GM19324 (cell line): ENCODE data around the gene CDKN2AIP.
"Not testable (repeated sequence)": the region's sequence is repeated elsewhere in the genome, so short reads cannot be mapped to it uniquely, and the experiment has no call there.

ENCODE experiments used
- ATAC-seq: cut with Tn5 transposase; IDR thresholded peaks from one replicate; pipeline ENCODE4 v1.9.1; 2021; ENCODE audit warnings: mild to moderate bottlenecking, moderate library complexity; ENCODE audit not compliant: unreplicated experiment, low FRiP score

Gene CDKN2AIP

DNA sequence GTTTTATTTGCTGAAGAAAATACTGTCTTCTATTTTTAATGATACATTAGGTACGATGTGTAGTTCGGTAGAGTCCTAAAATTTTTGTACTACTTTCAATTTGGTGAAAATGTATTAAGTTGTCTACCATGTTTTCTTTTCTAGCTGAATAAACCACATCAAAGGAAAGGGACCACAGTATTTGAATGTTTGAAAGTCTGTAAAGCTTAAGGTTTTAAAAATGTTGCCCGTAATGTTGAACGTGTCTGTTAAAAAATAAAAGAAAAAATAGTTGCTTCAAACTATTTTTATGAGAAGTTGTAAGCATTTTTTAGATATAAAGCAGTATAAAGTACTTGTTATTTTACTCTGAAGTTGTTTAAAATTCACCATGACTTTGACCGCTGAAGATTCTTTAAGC lies 3.2 kb downstream of the CDKN2AIP start:
- ATAC-seq: no peak

DNA sequence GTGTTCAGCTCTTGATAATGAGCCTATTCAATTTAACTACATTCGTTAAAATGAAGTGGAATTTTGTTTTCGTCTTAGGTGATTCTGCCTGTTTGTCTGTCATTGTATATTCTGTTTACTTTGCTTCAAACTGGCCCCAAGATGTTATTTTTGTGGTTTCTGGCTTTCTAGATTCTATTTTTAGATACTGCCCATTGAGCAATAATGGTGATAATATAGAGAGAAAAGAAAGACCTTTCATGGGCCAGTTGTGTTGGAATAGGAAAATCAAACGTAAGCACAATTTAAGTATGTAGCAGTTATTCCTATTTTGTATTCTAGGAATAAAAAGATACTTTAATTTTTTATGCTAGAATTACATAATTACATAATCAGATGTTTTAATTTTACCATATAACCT lies 4.0 kb downstream of the CDKN2AIP start:
- no peak for ATAC-seq

DNA sequence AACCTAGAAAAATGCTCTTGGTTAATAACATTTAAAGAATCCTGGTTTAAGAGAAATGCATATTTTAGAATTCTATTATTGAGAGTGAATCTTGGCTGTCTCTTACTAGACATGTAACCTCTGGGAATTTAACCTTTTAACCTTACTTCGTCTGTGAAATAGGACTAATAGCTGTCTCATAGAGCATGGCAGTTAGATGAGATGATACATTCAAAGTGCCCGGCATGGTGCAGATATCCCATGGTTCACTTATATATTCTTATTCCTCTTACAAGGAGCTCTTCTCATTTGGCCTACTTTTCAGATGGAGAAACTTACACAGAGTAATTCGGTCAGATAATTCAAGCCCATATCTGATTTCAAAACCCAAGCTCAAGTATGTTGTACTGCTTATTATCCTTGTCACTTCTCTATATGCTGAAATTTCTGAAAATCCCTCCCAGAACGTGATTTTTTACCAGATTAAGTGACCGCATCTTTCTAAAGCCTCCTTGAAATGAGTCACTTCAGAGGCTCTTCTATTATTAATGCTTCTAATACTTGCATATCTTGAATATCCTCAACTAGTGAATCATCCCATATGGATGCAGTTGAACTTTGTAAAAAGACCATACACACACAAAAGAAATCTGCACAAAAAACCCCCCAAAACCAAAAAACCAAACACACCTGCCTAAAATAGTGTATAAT lies 4.9 kb downstream of the CDKN2AIP start:
- no peak for ATAC-seq

DNA sequence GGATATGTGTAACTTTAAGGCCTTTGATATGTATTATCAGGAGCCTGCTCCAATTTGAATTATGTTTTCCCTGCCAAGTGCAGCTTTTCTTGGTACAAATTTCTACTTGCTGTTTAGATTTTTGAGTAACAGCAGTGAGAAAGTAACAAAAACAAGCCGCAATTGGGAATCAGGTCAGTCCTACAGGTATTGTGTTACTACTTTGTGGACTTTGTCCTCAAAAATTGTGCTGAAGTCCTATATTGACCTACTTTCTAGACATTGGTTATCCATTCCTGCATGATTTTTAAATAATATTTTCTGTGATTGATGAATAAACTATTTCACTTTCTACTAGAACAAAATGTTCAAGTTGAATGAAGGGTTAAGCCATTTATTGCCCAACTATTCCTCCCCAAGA lies 5.7 kb downstream of the CDKN2AIP start:
- no peak for ATAC-seq

DNA sequence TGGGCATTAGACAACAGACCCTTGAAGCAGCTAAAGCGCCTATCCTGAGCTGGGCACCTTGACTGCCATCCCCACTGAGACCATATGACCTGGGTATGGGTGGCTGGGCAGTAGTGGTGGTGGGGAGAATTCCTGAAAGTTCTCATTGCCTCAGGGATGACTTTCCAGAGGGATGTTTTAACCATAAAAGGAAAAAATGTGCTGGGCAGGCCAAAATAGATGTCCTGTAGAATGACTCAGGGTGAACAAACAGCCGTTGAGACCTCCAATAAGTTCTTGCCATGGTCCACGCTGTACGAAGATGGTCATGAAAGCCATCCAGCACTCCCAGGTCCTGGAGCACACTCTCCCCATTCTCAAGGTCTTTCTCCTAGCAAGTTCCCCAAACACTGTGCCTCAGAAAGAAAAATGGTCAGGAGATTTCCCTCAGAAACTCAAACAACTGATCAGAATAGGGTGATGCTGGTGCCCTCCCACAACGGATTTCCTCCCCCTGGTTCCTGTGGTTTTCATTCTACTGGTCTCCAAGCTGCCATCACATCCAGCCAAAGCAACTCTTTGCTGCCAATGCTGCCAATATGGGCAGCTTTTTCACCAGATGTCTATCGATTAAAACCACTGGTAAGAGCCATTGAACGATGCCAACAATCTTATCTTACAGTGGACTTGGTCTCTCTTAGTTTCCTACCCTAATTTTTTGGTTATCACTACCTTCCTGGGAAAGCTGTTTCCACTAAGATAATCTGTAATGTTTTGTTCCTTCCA lies 11.2 kb downstream of the CDKN2AIP start:
- no peak for ATAC-seq

DNA sequence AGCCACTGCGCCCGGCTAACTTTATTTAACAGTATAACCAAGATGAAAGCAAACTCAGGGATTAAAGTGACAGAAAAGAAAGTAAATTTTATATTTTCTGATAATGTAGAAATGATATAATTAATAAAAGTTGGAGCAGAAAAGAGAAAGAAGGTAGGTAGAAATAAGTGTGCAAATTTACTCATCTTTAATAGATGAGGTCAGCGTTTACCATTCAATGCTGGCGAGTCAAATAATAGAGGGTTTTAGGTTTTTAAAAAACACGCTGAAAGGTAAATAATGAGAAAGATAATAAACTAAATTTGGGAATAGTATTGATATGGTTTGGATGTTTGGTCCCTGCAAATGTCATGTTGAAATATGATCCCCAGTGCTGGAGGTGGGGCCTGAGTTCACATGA lies 13.6 kb downstream of the CDKN2AIP start:
- ATAC-seq: no peak

DNA sequence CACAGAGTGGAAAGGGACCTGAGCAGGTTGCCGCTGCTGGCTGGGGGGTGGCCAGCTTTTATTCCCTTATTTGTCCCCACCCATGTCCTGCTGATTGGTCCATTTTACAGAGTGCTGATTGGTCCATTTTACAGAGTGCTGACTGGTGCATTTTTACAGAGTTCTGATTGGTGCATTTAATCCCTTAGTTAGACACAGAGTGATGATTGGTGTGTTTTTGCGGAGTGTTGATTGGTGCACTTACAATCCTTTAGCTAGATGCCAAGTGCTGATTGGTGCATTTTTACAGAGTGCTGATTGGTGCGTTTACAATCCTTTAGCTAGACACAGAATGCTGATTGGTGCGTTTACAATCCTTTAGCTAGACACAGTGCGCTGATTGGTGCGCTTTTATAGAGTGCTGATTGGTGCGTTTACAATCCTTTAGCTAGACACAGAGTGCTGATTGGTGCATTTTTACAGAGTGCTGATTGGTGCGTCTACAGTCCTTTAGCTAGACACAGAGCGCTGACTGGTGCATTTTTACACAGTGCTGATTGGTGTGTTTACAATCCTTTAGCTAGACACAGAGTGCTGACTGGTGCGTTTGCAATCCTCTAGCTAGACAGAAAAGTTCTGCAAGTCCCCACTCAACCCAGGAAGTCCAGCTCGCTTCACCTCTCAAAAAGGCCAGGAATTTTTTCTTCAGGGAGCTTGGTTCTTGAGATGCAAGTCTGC lies 19.6 kb downstream of the CDKN2AIP start:
- ATAC-seq: not testable (repeated sequence)

DNA sequence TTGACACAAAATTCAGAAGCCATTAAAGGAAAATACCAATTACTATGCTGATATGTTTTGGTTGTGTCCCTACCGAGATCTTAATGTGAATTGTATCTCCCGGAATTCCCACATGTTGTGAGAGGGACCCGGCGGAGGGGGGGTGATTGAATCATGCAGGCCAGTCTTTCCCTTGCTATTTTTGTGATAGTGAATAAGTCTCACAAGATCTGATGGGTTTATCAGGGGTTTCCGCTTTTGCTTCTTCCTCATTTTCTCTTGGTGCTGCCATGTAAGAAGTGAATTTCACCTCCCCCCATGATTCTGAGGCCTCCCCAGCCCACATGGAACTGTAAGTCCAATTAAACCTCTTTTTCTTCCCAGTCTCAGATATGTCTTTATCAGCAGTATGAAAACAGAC lies 21.4 kb downstream of the CDKN2AIP start:
- not testable (repeated sequence) for ATAC-seq

DNA sequence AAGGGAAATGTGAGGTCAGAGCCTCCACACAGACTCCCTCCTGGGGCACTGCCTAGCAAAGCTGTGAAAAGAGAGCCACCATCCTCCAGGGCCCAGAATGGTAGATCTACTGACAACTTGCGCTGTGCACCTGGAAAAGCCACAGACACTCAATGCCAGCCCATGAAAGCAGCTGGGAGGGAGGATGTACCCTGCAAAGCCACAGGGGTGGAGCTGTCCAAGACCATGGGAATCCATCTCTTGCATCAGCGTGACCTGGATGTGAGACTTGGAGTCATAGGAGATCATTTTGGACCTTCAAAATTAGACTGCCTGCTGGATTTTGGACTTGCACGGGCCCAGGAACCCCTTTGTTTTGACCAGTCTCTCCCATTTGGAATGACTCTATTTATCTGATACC lies 22.8 kb downstream of the CDKN2AIP start:
- no peak for ATAC-seq

DNA sequence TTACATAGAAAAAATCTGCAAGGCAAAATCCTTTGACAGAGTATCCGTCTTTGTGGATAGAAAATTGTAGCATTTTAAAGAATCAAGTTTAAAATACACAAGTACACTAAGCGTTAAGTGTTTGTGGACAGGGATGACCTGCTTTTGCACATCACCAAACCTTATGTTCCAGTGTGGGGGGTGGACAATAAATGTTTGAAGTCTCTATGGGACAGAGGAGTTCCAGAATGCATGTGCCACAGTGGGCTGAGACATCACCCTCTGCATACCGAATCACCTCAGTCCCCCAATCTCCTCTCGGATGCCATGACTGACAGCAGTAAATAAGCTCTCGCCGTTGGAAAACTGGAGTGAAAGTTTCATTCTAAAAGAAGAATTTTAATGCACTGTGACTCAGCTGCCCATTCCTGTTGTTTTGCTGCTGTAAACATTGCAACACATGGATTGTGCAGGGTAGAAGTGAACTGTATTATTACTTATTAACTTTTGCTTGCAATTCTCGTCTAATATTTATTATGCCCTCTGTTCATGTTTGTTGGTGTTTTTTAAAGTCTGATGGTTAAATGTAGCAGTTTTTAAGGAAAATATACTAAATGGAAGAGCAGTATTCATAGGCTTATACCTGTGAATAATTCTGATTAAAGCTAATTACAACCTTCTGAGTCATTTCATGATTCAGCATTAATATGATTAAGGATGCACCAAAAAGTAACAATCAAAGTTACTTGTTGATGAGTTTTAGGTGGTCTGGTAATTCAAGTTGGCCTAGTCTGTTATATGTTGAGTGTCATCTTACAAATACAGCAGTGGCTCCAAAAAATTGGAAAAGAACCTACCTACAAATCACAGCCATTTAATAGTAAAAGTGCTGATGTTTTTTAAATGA lies 24.0 kb downstream of the CDKN2AIP start:
- ATAC-seq: no peak

DNA sequence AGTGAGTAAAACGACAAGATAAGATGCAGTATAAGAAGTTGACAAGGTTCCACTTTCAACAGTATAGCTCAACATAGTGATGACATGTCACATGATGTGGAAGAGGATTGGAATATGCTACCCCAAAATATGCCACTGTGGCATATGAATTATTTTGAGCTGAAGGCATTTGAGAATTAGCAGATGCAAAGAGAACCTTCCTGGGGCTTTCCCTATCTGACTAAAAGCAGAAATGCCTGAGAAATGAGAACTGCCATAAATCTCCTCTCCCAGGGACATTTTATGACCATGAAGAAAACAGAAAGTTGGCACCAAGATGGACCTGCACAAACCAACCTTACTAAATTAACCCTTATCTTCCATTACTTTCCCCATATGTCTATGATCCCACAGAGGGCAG lies 24.8 kb downstream of the CDKN2AIP start:
- no peak for ATAC-seq

DNA sequence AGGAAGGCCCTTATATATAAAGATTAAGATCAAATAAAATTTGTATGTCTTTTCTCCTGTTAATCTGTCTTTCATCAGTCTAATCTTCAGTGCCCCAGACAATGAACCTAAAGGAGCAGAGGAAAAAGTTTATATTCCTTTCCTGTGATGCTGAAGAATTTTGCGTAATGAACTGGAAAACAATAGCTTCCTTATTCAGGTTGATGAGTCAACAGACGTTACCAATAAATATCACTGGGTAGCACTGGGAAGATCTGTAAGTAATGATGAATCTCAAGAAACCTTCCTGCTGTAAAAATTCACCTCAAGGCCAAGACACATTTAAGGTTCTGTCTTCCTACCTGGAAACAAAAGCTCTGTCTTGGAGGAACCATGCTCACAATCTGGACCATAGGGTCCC lies 25.5 kb downstream of the CDKN2AIP start:
- ATAC-seq: no peak

DNA sequence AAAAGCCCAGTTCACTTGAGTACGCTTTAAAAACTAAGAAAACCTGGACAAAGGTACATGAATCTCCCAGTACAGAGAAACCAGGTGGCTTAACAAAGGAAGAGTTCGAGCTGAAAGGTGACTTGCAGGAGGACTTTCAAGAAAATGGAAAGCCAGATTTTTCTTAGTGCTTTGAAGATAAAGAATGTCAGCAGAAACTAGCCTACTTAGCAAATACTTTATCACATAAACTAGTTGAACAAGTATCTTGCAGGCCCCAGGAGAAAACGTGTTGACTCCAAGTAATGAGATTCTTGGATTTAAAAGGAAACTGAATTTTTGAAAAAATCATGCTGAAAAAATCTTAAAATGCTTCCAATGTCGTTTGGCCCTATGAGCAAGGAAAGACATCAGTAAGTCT lies 26.4 kb downstream of the CDKN2AIP start:
- ATAC-seq: no peak

DNA sequence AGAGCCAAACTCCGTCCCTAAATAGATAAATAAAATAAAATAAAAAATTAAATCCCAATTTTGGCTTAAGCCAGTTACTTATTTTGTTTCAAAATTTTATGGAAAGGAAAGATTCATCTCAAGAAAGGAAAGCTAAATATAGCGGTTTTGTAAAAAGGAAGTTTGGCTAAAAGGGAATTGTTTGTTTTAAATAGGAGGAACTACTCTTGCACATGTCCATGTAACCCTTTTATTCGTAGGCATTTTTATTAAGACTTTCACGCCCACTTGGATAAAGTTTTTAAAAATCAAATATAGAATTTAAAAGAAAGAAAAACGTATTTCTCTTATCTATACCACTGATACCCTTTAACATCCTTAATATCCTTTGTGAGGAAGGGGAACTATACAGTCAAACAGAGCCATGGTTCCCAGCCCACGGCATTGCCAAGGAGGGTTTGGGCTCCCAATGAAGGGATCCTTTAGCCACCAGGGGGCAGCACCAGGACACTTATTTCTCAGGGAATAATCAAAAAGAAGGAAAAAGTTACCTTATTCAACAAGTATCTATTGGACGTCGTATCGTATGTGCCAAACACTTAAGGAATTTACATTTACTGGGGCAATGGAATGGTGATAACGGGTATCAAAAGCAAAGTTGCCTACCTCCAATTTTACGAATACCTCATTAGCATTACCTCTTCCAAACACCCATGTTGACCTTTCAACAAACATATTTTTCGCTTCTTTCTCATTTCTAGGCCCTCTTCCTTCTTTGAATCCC lies 27.7 kb downstream of the CDKN2AIP start:
- no peak for ATAC-seq

DNA sequence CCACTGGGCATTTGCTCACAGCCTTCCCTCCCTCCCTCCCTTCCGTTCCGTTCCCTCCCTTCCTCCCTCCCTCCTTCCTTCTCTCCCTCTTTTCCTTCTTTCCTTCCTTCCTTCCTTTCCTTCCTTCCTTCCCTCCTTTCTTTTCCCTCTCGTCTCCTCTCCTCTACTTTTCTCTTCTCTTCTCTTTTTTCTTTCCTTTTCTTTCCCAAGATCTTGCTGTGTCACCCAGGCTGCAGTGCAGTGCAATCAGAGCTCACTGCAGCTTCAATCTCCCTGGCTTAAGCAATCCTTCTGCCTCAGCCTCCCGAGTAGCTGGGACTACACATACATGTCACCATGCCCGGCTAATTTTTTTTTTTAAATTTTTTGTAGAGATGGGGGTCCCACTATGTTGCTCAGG lies 33.7 kb downstream of the CDKN2AIP start:
- ATAC-seq: no peak

DNA sequence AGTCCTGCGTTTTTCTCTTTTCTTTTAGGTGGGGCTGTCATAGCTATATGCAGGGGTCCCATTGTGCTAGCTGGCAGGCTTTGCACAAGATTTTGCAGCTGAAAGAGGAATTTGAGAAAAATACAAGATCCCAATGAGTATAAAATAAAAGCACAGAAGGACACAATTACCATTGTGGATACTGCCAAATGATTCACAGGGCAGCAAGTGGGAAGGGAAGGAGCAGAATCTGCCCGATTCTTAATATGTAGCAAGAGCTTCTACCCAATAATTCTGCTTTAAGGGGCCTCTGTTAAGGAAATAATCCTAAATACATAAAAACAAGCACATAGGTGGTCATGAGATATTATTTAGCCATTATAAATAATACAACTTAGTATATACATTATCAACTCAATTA lies 34.5 kb downstream of the CDKN2AIP start:
- ATAC-seq: no peak

DNA sequence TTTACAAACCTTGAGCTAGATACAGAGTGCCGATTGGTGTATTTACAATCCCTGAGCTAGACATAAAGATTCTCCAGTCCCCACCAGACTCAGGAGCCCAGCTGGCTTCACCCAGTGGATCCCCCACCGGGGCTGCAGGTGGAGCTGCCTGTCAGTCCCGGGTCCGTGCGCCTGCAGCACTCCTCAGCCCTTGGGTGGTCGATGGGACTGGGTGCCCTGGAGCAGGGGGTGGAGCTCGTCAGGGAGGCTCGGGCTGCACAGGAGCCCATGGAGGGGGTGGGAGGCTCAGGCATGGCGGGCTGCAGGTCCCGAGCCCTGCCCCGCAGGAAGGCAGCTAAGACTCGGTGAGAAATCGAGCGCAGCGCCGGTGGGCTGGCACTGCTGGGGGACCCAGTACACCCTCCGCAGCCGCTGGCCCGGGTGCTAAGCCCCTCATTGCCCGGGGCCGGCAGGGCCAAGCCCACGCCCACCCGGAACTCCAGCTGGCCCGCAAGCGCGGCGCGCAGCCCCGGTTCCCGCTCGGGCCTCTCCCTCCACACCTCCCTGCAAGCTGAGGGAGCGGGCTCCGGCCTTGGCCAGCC lies 38.2 kb downstream of the CDKN2AIP start:
- not testable (repeated sequence) for ATAC-seq

DNA sequence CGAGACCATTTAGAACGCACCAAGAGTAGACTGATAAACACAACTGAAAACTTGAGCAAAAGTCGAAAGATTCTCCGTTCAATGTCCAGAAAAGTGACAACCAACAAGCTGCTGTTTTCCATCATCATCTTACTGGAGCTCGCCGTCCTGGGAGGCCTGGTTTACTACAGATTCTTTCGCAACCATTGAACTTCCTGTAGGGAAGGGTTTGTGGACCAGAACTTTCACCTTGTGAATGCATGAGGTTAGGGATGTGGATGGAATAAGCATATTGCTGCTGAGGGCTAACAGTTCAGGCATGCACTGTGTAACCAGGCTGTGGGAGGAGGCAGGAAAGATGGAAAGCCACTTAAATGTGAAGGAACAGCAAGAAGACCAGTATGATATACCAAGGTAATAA lies 39.6 kb downstream of the CDKN2AIP start:
- no peak for ATAC-seq

DNA sequence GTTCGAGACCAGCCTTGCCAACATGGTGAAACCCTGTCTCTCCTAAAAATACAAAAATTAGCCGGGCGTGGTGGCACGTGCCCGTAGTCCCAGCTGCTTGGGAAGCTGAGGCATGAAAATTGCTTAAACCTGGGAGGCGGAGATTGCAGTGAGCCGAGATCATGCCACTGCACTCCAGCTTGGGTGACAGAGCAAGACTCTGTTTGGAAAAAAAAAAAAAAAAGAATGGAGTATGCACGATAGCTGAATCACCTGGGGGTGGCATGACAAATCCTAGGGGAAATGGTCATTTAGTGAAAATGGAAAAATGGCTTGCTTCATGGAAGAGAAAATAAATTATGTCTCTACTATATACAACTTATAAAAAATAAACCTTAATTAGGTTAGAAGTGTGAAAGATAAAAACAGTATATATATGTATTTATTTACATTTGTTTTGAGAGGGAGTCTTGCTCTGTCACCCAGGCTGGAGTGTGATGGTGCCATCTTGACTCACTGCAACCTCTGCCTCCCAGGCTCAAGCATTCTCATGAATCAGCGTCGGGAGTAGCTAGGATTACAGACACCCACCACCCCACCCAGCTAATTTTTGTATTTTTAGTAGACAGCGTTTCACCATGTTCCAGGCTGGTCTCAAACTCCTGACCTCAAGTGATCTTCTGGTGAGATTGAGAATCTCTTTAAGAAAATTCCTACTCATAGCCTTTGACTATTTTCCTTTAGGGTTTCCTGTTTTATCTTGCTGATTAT lies 41.1 kb downstream of the CDKN2AIP start:
- no peak for ATAC-seq
